KBM-7 (cell line): ENCODE results near the gene TUBGCP6.
A peak's percentile ranks its signal among the peaks of the same experiment; 100 is the strongest.

Experiments used
- DNase-seq: peaks from one replicate; pipeline ENCODE4 v3.0.0-alpha.2; 2015
- in situ Hi-C: fragments of 300-500 bp; cut with MboI; formaldehyde crosslinking; loops from 2 replicates; pipeline ENCODE4 v1.14.3; 2020; ENCODE audit warnings: low sequenced_read_pairs, low pct_unique_long_range_greater_than_20kb, mixed read lengths

The TUBGCP6 gene

DNA sequence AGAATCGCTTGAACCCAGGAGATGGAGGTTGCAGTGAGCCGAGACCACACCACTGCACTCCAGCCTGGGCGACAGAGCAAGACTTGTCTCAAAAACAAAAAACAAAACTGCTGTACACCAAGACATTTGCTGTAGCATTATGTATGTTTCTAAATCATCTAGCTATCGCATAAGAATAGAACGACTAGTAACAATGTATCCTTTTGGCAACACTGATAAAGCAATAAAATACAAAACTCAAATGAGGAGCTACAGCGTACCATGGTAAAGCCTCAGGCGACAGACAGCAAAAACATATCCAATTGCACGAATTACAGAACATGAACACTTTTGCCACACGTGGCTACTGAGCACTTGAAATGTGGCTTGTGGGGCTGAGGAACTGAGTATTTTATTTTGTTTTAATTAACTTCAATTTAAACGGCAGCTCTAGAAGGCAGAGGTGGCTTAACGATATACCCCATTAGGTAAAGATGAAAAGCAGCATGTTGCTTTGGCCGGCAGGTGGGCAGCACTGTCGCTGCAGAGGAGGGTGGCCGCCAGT is 2.3 kb downstream of the TUBGCP6 start:
- no peak for DNase-seq
- in situ Hi-C loops: no loop called here

DNA sequence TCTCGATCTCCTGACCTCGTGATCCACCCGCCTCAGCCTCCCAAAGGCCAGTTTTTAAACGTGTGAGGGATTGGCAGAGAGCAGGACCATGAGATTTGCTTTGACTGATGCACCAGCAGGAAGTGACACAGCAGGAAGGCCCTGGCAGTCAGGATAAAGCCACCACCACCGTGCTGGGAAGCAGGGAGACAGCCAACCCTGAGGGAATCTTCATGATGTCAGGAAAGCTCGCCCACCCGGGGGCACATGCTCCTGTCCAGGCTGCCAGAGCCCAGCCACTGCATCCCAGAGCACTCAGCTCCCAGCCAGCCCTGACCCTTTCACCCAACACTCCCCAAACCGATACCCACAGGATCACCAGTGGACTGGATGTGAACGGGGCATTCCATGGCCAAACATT is 6.1 kb downstream of the TUBGCP6 start:
- in situ Hi-C loops: no loop called here

DNA sequence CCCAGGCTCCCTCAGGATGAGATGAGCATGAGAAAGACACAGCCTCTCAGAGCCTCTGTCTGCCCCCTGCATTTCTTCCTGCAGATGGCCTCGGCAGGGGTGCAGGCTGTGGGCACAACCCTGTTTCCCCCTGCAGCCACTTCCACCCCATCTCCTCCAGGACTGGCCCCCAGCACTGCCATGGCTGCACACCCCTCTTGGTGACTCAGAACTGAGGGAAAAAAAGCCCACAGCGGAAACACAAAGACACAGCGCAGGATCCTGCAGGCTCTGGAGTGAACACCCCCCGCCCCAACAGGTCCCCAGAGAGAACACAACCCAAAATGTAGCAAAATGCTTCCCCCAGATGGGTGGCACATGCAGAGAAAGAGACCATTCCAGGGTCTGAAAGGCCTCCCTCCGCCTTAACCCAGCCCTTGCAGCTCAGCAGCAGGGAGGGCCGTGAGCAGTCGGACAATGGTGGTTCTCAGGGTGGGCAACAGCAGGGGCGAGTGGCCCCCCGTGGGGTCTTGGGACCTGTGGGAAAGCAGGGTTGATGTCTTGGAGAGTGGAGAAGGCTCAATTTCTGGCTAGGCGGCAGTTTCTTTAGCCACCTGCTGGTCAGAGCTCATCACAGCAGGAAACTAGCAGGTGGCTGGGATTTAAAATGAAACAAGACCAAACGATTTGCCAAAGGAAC is 8.0 kb downstream of the TUBGCP6 start:
- in situ Hi-C loops: no loop called here
- DNase-seq: peak; percentile 70

More for the DNA sequence above, 6.1 kb downstream of the TUBGCP6 start:
- no peak for DNase-seq

DNA sequence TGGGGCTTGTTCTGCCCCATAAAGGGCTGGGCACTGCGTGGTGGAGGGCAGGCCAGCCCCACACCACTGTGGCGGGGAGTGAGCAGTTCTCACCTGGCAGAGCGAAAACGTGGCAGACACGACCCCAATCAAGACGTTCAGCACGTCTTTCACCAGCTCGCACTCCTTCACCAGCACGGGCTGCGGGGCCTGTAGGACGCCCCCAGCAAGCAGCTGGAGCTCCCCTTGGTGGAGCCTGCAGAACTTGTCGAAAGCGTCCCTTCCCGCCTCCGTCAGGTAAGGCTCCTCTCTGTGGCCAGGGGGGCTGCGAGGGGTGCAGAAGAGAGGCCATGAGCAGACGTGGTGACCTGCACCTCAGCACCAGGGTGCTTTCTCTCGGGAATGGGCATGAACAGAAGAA is 11.6 kb downstream of the TUBGCP6 start:
- in situ Hi-C loops: no loop called here
- DNase-seq: no peak

DNA sequence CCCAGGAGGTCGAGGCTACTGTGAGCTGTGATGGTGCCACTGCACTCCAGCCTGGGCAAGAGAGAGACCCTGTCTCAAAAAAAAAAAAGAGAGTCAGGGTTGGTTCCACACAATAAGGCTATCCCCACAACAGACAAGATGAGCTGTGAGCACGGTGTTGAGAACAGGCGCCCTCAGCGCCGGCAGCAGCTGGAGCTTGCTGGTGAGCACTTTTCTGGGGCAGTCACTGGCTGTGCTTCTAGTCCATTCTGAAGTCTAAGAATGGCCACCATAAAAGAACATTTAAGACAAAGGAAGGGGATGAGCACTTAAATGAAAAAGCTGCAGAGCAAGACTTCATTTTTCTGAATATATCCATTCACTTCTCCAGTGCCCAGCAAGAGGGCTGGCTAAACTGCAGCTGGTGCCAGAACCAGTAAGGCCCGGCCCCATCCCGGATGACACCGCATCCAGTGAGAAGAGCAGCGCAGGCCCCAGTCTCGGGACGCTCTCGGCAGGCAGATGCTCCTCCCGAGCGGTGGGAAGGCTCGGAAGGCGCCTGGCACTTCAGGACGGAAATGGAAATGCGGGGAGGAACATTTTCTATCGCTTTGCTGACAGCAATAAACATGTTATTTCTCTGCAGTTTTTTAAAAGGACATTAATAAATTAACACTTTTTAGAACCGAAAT is 12.2 kb downstream of the TUBGCP6 start:
- in situ Hi-C loops: no loop called here
- no peak for DNase-seq

DNA sequence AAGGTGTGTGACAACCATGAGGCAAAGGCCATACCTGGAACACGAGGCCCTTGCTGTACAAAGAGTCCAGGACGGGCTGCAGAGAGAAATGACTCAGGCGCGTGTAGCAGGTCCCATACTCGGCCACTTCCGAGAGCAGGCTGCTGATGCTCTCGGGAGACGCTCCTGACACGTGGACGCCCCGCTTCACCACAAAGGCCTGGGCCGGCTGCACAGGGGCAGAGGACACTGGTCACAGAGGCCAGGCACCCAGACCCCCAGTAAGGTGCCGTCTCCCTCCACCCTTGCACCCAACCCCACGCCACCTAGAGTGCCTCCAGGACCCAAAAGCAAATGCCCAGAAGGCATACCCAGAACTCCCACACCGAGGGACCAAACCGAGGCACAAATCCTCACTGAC is 15.5 kb downstream of the TUBGCP6 start:
- DNase-seq: no peak
- in situ Hi-C loops: no loop called here

DNA sequence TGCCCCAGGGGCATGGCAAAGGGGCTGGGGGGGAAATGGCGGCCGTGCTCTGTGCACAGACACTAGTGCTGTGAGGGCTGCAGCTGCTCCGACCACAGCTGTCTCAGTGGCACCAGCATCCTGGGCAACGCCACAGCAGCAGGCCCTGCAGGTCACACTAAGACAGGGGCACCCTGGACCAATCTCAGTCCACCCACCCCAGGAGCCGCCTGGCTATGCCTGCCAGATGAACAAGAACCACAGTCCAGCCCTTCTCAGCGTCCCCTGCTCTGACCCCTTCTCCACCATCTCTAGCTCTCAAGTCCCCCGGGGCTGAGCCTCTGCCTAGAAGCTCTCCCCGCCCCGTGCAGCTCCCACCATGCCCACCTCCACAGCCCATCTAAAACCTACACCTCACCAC is 16.5 kb downstream of the TUBGCP6 start:
- no peak for DNase-seq
- in situ Hi-C loops: no loop called here

DNA sequence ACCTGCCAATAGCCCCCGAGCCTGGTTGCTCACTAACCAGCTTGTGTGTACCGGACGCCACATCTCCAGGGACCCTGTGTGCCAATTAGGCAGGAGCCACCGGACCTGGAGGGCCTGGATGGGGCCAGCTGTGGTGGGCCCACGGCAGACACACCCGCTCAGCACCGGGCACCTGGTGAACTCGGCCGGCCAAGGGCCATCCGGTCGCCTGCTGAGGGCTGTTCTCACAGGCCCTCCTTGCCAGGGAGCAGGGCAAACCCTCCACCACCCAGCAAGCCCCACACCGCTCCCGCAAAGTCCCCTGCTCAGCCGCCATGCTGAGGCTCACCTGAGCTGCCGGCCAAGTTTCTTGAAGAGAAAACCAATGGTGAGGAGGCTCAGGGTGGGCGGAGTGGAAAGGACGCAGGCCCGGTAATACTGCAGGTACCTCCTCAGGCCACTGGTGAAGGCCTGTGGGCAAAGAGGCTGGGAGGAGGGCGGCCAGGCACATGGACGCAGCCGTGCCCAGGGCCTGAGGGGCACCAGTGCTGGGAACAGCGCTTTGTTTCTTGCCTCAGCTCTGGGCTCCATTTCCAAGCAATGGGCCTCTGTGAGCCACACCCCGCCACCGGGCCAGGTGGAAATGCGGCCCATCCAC is 17.1 kb downstream of the TUBGCP6 start:
- in situ Hi-C loops: no loop called here
- no peak for DNase-seq

DNA sequence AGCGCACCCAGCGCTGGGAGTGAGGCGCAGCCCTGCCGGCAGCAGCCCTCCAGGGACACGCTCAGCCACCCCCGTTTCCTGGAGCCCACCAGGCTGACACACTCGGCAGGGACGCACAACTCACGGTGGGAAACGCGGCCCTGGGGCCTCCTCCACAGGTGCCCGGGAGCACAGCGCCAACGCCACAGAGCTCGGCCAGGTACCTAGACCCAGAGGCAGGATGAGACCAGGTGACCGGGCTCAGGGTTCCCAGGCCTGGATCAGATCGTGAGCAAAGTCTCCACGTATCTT is 18.0 kb downstream of the TUBGCP6 start:
- in situ Hi-C loops: no loop called here
- DNase-seq: no peak

DNA sequence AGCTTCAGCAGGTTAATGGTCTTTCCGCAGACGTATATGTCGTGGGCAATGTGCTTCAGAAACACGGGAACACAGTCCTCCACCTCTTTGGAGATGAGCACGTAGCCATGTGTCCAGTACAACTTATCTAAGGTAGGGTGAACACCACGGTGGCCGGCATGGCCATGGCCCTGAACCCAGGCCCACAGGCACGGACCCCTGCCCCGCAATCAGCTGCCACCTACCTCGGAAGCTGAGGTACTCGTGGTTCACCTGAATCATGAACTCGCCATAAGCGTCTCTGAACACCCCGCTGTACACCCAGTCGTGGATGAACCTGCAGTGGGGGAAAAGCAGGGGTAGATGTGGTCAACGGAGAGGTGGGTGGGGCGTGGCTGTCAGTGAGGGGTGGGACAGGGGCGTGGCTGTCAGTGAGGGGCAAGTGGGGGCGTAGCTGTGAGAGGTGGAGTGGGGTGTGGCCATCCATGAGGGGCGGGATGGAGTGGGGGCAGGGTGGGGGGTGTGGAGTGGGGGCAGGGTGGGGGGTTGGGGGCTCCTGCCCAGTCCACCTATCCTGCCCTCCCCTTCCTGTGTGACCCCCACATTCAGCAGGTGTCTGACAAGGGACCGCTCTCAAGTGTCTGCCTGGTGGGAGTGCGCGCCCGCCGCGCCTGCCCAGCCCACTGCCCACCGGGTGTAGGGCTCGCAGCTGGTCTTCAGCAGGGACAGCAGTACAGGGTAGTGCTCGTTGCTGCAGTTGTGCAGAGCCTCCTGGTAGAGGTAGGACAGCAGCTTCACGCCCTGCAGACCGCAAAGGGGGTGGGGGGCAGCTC is 18.6 kb downstream of the TUBGCP6 start:
- DNase-seq: no peak
- in situ Hi-C loops: no loop called here

DNA sequence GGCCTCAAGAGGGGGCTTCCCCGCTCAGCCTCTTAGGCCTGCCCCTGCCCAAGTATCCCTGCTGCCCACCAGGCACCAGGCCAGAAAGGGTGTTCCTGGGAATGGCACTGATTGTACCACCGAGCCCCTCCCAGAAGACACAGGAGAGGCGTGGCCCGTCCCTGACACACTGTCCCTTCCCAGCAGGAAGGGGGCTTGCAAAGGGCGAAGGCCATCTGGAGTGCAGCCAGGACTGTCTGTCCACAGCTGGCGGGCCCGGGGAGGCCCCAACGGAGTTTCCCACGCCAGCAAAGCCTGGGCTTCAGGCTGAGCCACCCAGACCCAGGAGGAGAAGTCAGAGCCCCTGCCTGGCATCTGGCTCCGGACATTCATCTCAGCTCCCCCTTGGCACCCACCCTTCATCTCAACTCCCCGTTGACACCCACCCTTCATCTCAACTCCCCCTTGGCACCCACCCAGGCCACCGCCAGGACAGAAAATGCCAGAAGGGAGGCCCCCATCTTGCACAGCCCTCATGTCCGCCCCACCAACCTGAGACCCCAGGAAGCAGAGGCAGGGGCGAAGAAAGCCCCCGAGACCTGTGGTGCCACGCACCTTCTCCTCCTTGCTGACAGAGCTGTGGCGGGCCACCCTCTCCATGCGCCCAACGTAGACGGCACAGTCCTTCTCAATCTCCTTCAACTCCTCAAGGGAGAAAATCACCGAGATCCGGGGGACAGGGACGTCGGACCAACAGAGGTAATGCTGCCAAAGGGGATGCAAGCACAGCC is 19.4 kb downstream of the TUBGCP6 start:
- no peak for DNase-seq
- in situ Hi-C loops: no loop called here

DNA sequence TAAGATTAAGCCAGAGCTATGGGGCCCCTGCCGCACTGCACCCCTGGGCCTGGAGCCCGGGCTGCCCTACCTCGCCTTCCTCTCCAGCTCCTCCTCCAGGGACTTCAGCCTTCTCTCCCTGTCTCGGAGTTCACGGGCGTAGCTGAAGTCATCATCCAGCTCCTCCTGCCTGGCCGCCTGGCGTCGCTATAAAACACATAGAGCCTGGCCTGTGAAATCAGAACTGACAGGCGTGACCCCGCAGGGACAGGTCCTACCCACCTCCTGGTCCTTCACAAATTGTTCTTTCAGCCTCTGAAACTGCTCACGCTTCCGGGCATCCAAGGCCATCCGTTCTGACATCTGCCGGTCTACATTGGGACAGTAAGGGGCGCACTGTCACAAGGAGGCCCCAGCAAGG is 20.8 kb downstream of the TUBGCP6 start:
- DNase-seq: no peak
- in situ Hi-C loops: no loop called here

DNA sequence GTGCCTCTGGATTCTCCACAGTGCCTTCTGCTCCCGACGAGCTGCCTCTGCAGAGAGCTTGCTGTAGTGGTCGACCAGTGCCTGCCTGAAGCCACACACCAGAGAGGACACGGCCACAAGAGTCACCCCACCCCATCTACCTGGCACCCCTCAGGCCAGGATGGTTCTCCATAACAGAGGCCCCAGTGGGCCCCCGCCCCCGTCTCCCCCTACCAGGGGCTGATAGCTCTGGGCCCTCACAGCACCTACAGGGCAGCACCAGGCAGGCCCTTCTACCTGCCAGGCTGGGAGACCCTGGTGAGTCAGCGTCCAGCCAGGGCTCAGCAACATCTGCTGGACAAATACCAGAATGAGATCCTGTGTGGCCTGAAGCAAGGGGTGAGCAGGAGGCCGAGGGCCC is 22.3 kb downstream of the TUBGCP6 start:
- no peak for DNase-seq
- in situ Hi-C loops: no loop called here

DNA sequence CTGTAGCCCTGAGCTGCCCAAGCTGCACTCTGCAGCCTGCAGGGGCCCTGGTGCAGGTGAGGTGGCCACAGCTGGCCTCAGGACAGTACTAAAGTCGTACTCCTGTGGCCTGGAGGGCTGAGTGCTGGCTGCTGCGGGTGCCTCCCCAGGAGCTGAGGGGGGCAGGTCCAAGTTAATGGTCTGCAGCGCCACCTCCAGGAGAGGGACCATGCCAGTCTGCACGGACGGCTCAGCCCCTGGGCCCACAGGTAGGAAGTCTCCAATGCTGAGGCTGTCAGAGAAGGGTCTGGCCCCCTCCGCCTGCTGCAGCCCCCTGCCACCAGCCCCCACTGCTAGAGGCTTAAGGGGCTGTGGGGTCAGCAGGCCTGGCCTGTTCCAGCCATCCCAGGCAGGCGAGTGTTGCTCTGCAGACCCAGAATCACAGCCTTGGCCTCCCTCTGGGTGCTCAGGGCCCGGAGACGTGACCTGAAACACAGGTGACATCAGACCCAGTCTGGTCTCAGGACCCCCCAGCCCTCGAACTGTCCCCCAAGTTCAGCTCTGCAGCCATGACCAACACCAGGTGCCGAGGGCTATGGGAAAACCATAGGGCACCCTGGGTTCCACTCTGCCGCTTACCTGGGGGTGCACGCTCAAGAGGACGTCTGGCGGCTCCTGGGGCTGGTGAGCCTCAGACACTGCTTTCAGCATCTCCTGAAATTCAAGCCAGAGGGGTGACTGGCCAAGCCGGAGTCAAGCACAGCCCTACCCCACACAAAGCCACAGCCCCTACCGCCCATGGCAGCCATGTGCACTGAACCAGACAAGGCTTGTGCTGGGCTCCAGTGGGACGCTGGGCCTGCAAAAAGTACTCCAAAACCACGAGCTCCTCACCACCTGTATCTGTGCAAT is 23.2 kb downstream of the TUBGCP6 start:
- DNase-seq: no peak
- in situ Hi-C loops: no loop called here

DNA sequence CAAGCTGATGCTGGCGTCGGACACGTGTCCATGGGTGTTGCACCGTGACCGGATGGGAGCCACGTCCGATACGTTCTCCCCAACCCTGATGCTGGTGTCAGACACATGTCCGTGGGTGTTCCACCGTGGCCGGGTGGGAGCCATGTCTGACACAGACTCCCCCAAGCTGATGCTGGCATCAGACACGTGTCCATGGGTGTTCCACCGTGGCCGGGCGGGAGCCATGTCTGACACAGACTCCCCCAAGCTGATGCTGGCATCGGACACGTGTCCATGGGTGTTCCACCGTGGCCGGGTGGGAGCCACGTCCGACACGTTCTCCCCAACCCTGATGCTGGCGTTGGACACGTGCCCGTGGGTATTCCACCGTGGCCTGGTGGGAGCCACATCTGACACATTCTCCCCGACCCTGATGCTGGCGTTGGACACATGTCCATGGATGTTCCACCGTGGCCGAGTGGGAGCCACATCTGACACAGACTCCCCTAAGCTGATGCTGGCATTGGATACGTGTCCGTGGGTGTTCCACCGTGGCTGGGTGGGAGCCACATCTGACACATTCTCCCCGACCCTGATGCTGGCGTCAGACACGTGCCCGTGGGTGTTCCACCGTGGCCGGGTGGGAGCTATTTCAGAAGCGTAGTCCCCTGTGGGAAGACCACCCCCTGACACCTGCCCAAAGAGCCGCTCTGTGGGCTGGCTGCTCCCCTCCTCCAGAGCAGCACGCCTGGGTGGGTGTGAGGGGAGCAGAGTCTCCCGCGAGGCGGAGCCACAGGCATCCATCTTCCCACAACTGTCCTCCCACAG is 24.0 kb downstream of the TUBGCP6 start:
- no peak for DNase-seq
- in situ Hi-C loops: no loop called here

DNA sequence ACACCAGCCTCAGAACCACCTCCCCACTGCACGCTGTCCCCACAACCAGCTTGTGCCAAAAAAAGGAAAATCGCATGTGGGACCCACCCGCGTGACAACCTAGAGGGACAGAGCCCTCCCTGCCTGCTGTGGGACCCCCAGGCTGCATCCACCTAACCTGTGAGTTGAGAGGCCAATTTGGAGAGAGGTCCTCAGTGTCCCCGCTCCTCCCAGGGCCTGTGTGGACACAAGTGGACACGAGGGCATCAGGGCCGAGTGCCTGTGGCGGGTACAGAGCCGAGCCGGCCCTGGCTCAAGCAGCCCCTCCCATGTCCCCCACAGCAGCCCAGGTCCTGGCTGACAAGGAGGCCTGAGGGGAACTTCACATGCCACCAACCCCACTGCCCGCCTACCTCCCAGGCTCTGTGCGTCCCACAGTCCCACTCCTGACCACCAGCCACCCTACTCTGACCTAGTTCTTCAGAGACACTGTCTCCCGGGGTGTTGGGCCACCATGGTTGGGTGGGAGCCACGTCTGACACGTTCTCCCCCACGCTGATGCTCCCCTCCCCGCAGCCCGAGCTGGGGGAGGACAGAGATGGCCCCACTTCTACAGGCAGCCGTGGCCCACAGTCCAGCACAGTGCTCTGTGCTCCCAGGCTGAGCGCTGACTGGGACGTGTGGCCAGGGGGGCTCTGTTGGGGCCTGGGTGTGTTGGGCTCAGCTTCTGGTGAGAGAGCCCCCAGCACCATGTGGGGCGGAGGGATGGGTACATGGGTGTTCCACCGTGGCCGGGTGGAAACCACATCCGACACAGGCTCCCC is 24.8 kb downstream of the TUBGCP6 start:
- in situ Hi-C loops: no loop called here
- DNase-seq: no peak
